K562 (cell line): ENCODE data around the gene GP1BA. TPM values are rescaled to one million over a fixed set of nuclear protein-coding genes. Genes with fewer than 3 reads are reported as not detected.

ENCODE experiments used
- BACH1 ChIP-seq: fragments of 200-800 bp; sonication (Bioruptor generic); IDR thresholded peaks from 2 replicates; pipeline ENCODE4 v1.6.1; 2016; ENCODE audit warnings: missing genetic modification characterization, missing compliant biosample characterization
- EP300 ChIP-seq: IDR thresholded peaks from 2 replicates; pipeline ENCODE4 v1.6.1; 2012; ENCODE audit warnings: low read length, improper control_type of control experiment
- SMAD4 ChIP-seq: fragments of 250-450 bp; sonication (Bioruptor Pico); conservative IDR thresholded peaks from 2 replicates; pipeline ENCODE4 v1.8.0; 2021; ENCODE audit warnings: inconsistent platforms, mild to moderate bottlenecking, moderate library complexity
- ZNF174 ChIP-seq: fragments of 250-450 bp; sonication (Bioruptor Pico); IDR thresholded peaks from 2 replicates; pipeline ENCODE4 v1.4.0; 2020; ENCODE audit warnings: mild to moderate bottlenecking
- ZNF274 ChIP-seq: IDR thresholded peaks from 2 replicates; pipeline ENCODE4 v1.6.1; 2011; ENCODE audit warnings: low read depth, mild to moderate bottlenecking, low read length, moderate library complexity, borderline replicate concordance
- ZNF347 ChIP-seq: fragments of 450-650 bp; formaldehyde crosslinking; IDR thresholded peaks from 2 replicates; pipeline ENCODE4 v1.4.0; 2020; ENCODE audit warnings: low read depth, mild to moderate bottlenecking, moderate library complexity
- ZNF589 ChIP-seq: fragments of 200-800 bp; sonication (Bioruptor generic); IDR thresholded peaks from 2 replicates; pipeline ENCODE4 v1.6.1; 2016; ENCODE audit warnings: low read depth, missing genetic modification characterization, missing compliant biosample characterization
- polyA plus RNA-seq, 8 experiments: library from polyadenylated mRNA; depleted of rRNA in 4 of 8; stranded (reverse) in 5 of 8; unstranded in 3 of 8; fragments of >200 nt; fragmentation: Nextera tagmentation in 2 of 8; fragmentation: Illumina TruSeq in 1 of 8; extraction: Ambion mirVana in 2 of 8; extraction: Trizol in 1 of 8; gene quantifications; 2 replicates each; pipeline versions ENCODE4 v1.2.1 to v1.2.3, GENCODE V29; 2011 to 2014; ENCODE audit warnings: inconsistent platforms in 1 of 8, missing spikeins in 1 of 8
- total RNA-seq, 7 experiments: library from RNA; depleted of rRNA in 6 of 7; stranded (reverse); fragments of >200 nt in 6 of 7; fragmentation: Illumina TruSeq in 2 of 7; extraction: Trizol in 2 of 7; gene quantifications; 2 replicates each; pipeline versions ENCODE4 v1.2.1 to v1.2.3, GENCODE V29; 2011 to 2021; ENCODE audit warnings: low replicate concordance in 1 of 7
- TF ChIP-seq, protein P1 (sequence below): sonication (generic); formaldehyde crosslinking; IDR thresholded peaks from 2 replicates; pipeline ENCODE4 v1.8.1; 2023; ENCODE audit warnings: missing genetic modification reagents, mild to moderate bottlenecking, borderline replicate concordance
- TF ChIP-seq, protein P2 (sequence below): fragments of 250-450 bp; sonication (Bioruptor Pico); IDR thresholded peaks from 2 replicates; pipeline ENCODE4 v1.8.0; 2022; ENCODE audit warnings: inconsistent platforms, mild to moderate bottlenecking, moderate library complexity, borderline replicate concordance

Gene GP1BA
- total and polyA plus RNA-seq, 9 of the 15 experiments (the other 6 are each of a cell fraction or from before 2014, with no cell fraction given), result 0.01 TPM; not detected in 8

DNA sequence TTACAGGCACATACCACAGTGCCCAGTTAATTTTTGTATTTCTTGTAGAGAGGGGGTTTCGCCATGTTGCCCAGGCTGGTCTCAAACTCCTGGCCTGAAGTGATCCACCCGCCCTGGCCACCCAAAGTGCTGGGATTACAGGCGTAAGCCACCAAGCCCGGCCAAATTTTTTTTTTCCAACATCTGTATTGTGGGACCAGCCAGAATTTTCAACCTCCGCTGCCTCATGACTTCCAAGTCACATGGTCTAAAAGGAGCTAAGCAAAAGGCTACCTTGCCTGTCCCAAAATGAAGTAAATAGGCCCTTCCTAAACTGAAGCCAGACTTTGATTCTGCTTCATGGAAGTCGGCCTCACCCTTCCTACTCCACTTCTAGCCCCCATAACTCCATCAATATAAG is 39.7 kb downstream of the GP1BA start (continued):
- TF ChIP-seq, protein P1, sequence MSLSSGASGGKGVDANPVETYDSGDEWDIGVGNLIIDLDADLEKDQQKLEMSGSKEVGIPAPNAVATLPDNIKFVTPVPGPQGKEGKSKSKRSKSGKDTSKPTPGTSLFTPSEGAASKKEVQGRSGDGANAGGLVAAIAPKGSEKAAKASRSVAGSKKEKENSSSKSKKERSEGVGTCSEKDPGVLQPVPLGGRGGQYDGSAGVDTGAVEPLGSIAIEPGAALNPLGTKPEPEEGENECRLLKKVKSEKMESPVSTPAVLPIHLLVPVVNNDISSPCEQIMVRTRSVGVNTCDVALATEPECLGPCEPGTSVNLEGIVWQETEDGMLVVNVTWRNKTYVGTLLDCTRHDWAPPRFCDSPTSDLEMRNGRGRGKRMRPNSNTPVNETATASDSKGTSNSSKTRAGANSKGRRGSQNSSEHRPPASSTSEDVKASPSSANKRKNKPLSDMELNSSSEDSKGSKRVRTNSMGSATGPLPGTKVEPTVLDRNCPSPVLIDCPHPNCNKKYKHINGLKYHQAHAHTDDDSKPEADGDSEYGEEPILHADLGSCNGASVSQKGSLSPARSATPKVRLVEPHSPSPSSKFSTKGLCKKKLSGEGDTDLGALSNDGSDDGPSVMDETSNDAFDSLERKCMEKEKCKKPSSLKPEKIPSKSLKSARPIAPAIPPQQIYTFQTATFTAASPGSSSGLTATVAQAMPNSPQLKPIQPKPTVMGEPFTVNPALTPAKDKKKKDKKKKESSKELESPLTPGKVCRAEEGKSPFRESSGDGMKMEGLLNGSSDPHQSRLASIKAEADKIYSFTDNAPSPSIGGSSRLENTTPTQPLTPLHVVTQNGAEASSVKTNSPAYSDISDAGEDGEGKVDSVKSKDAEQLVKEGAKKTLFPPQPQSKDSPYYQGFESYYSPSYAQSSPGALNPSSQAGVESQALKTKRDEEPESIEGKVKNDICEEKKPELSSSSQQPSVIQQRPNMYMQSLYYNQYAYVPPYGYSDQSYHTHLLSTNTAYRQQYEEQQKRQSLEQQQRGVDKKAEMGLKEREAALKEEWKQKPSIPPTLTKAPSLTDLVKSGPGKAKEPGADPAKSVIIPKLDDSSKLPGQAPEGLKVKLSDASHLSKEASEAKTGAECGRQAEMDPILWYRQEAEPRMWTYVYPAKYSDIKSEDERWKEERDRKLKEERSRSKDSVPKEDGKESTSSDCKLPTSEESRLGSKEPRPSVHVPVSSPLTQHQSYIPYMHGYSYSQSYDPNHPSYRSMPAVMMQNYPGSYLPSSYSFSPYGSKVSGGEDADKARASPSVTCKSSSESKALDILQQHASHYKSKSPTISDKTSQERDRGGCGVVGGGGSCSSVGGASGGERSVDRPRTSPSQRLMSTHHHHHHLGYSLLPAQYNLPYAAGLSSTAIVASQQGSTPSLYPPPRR (CRISPR knock-in tag), result no peak
- TF ChIP-seq SMAD4, result no peak
- TF ChIP-seq ZNF274, result no peak
- no peak for TF ChIP-seq EP300
- TF ChIP-seq BACH1, result no peak
- TF ChIP-seq, protein P2, sequence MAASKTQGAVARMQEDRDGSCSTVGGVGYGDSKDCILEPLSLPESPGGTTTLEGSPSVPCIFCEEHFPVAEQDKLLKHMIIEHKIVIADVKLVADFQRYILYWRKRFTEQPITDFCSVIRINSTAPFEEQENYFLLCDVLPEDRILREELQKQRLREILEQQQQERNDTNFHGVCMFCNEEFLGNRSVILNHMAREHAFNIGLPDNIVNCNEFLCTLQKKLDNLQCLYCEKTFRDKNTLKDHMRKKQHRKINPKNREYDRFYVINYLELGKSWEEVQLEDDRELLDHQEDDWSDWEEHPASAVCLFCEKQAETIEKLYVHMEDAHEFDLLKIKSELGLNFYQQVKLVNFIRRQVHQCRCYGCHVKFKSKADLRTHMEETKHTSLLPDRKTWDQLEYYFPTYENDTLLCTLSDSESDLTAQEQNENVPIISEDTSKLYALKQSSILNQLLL (CRISPR knock-in tag), result no peak
- no peak for TF ChIP-seq ZNF347 (CRISPR knock-in tag)
- TF ChIP-seq ZNF589 (CRISPR knock-in tag), result no peak
- TF ChIP-seq ZNF174 (CRISPR knock-in tag), result no peak
